ENCODE results near the gene CLPTM1L. TPM values are rescaled to one million over a fixed set of nuclear protein-coding genes. Genes with fewer than 3 reads are reported as not detected.
A peak's percentile ranks its signal among the peaks of the same experiment; 100 is the strongest.

Gene CLPTM1L
- total RNA-seq, 4 donors from 2014 or later = 62.6 to 132 (median 93.5) TPM

GRCh38 chr5:1322955-1323802, 21.7 kb downstream of the CLPTM1L start:
- H3K4me3 ChIP-seq = no peak overlapping the region
- WGBS = 83% methylated on average over 8 of the region's 24 CpGs
- DNase-seq (ENCODE audit: low spot score in 2 of 2) = peak; percentile 57 to 74
- TF ChIP-seq EP300 (IDR thresholded peaks at IDR 0.05) (no peak), POLR2AphosphoS5 (IDR thresholded peaks at IDR 0.05) (no peak), POLR2A (IDR thresholded peaks at IDR 0.05) (no peak)
- TF ChIP-seq, protein P1, sequence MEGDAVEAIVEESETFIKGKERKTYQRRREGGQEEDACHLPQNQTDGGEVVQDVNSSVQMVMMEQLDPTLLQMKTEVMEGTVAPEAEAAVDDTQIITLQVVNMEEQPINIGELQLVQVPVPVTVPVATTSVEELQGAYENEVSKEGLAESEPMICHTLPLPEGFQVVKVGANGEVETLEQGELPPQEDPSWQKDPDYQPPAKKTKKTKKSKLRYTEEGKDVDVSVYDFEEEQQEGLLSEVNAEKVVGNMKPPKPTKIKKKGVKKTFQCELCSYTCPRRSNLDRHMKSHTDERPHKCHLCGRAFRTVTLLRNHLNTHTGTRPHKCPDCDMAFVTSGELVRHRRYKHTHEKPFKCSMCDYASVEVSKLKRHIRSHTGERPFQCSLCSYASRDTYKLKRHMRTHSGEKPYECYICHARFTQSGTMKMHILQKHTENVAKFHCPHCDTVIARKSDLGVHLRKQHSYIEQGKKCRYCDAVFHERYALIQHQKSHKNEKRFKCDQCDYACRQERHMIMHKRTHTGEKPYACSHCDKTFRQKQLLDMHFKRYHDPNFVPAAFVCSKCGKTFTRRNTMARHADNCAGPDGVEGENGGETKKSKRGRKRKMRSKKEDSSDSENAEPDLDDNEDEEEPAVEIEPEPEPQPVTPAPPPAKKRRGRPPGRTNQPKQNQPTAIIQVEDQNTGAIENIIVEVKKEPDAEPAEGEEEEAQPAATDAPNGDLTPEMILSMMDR (IDR thresholded peaks at IDR 0.05) = no peak
- H3K27ac ChIP-seq = no peak overlapping the region
- peaks cover 79% of the 10 kb centered on the region for H3K36me3 ChIP-seq
- H3K9me3 ChIP-seq = no peaks in the 10 kb centered on the region
- H3K4me1 ChIP-seq = peaks cover 6% of the 10 kb centered on the region
- no peaks in the 10 kb centered on the region for H3K27me3 ChIP-seq

DNA sequence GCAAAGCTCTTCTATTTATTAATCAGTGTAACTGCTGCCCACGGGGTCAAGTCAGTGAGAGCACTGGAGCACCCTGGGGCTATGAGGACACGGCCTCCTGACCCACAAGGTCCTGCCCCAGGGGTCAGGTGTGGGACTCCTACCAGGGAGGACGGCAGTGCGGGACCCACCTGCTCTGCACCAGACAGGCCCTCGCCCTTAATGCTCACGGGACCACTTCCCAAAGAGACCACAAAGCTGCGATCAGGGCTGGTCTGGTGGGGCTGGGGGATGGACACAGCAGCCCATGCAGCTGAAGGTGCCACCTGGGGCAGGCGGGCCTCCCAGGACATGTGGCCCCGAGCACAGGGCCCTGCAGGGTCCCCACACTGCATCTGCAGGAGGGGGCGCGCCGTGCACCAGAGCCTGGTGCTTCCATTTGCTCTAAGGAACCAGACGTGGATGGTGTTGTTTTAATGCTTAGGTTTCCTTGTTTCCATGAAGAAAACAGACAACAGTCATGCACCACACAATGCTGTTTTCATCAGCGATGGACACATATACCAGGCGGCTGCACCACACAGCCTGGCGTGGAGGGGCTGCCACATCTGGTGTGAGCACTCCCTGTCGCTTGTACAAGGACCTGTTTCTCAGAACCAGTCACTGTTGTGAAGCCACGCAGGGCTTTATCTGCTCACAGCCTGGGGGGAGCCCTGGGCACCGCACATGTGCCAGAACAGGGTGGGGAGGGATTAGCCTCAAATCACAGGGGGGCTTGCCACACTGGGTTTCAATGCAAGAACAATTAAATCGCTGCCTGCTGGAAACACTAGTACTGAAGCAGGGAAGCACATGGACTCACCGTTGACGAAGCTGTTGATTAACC, 22.6 kb downstream of the CLPTM1L start:
- peak in 1 of 2 donors; percentile 68 for DNase-seq (ENCODE audit: low spot score in 2 of 2)

DNA sequence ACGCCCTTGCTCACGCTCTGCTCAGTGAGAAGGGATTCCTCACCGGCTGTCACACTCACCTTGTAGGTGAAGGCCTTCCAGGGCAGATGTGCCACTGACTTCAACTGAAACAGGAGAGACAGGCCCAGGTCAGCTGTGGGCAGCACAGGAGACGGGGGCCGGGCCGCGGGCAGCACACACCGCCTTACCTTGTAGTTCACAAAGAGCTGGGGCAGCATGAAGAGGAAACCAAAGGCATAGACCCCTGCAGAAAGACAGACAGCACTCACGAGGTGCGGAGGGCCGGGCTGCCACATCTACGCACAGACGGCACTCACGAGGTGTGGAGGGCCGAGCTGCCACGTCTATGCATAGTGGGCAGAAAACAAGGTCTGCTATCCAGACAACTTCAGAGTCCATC, 23.3 kb downstream of the CLPTM1L start:
- Histone ChIP-seq H3K27me3 (no peaks in the 10 kb centered on the region), H3K27ac (no peak overlapping the region), H3K36me3 (peaks cover 84% of the 10 kb centered on the region), H3K4me3 (no peak overlapping the region), H3K9me3 (no peaks in the 10 kb centered on the region), H3K4me1 (peaks cover 1% of the 10 kb centered on the region)
- TF ChIP-seq POLR2AphosphoS5 (IDR thresholded peaks at IDR 0.05) (no peak), POLR2A (IDR thresholded peaks at IDR 0.05) (no peak), EP300 (IDR thresholded peaks at IDR 0.05) (no peak)
- TF ChIP-seq, protein P1 (IDR thresholded peaks at IDR 0.05) = no peak
- WGBS = 97% methylated on average over 15 of the region's 16 CpGs
- DNase-seq (ENCODE audit: low spot score in 2 of 2) = peak; percentile 36 to 61

More for the DNA sequence above, 22.6 kb downstream of the CLPTM1L start:
- H3K36me3 ChIP-seq = peaks cover 84% of the 10 kb centered on the region
- no peak overlapping the region for H3K27ac ChIP-seq
- H3K4me3 ChIP-seq = no peak overlapping the region
- H3K9me3 ChIP-seq = no peaks in the 10 kb centered on the region
- H3K27me3 ChIP-seq = no peaks in the 10 kb centered on the region
- peaks cover 1% of the 10 kb centered on the region for H3K4me1 ChIP-seq
- TF ChIP-seq POLR2A (IDR thresholded peaks at IDR 0.05) = no peak
- no peak for TF ChIP-seq EP300 (IDR thresholded peaks at IDR 0.05)
- no peak for TF ChIP-seq POLR2AphosphoS5 (IDR thresholded peaks at IDR 0.05)
- TF ChIP-seq, protein P1 (IDR thresholded peaks at IDR 0.05) = no peak
- WGBS = 97% methylated on average over 13 of the region's 22 CpGs

DNA sequence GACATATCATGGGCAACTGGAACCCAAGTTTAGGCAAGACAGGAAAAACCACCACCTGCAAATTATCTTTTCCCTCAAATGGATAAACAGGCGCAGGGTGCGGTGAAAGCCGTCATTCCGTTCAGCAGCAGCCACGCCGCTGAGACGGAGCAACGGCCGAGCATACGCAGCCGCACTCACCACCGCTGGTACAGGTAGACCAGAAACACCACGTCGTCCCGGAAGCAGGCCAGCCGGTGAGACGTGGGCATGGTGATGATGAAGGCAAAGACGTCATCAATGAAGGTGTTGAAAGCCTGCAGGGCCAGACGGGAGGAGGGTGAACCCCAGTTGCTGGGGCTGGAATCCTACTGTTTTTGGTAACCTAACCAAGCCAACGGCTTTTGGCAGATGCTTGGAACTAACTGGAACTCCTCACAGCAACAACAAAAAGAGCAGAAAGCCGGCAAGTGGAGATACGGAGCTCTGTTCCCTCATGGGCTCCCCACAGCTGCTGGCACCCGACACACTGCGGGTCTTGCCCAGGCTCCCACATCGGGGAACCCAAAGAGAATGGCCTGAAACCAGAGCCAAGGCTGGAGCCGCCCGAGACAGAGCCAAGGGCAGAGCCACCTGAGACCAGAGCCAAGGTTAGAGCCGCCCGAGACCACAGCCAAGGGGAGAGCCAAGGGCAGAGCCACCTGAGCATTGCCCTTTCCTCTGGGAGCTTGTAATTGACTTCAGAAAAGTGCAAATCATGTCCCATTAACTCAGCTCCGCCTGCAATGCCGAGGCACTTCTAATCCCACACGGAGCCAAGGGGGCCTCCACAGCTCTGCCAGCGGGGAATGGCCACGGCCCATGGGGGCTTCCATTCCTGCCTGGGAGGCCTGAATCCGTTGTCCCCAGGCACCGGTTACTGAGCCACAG, 24.2 kb downstream of the CLPTM1L start:
- H3K4me3 ChIP-seq = no peak overlapping the region
- H3K36me3 ChIP-seq = peaks cover 81% of the 10 kb centered on the region
- 90% methylated on average over 36 of the region's 36 CpGs for WGBS
- H3K27ac ChIP-seq = no peak overlapping the region
- H3K27me3 ChIP-seq = no peaks in the 10 kb centered on the region
- peaks cover 10% of the 10 kb centered on the region for H3K4me1 ChIP-seq
- no peaks in the 10 kb centered on the region for H3K9me3 ChIP-seq
- TF ChIP-seq EP300 (IDR thresholded peaks at IDR 0.05) (no peak), POLR2A (IDR thresholded peaks at IDR 0.05) (no peak), POLR2AphosphoS5 (IDR thresholded peaks at IDR 0.05) (no peak)
- TF ChIP-seq, protein P1 (IDR thresholded peaks at IDR 0.05) = no peak
- DNase-seq (ENCODE audit: low spot score in 2 of 2) = peak; percentile 40 to 78

Data from suprapubic skin (tissue), 4 donors.